ENCODE measurements around the gene DNAJA1.

DNA sequence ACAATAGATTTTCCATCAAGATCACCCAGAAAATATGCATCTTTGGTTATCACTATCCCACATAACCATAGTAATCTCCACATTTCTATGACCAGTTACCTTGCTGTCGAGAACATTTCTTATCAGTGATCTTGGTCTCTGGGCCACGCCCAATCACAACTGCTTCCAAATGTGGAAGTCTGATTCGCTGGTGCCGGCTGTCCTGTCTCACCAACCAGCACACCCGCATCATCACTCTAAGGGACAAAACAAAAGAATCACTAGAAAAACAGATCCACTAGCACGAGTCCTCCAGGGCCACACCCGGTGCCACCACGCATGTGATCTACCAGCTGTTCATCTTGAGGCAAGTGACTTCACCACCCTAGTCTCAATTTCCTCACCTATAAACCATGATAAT is 35.4 kb upstream of the DNAJA1 start:
- TF ChIP-seq ZNF274 (IDR thresholded peaks at IDR 0.05; ENCODE audit: low read depth, low read length) (no peak), YY1 (IDR thresholded peaks at IDR 0.05; ENCODE audit: insufficient read depth, insufficient read length) (no peak), SUZ12 (IDR thresholded peaks at IDR 0.05; ENCODE audit: extremely low read depth, insufficient read depth, insufficient read length) (no peak)
